Lower leg skin (tissue), 3 donors: ENCODE measurements around the gene PDE1C.

Experiments
- POLR2A ChIP-seq, 2 donors: fragments of 450-650 bp; IDR thresholded peaks; one replicate each; pipeline ENCODE4 v1.6.1; 2016 to 2017; ENCODE audit warnings: antibody characterized with exemption in 2 of 2, mild to moderate bottlenecking in 1 of 2, moderate library complexity in 1 of 2
- TF ChIP-seq, protein P1 (sequence below), 3 donors: fragments of 450-650 bp; IDR thresholded peaks; one replicate each; pipeline ENCODE4 v1.5.1; 2016; ENCODE audit warnings: antibody characterized with exemption in 3 of 3, mild to moderate bottlenecking in 3 of 3, moderate library complexity in 2 of 3

DNA sequence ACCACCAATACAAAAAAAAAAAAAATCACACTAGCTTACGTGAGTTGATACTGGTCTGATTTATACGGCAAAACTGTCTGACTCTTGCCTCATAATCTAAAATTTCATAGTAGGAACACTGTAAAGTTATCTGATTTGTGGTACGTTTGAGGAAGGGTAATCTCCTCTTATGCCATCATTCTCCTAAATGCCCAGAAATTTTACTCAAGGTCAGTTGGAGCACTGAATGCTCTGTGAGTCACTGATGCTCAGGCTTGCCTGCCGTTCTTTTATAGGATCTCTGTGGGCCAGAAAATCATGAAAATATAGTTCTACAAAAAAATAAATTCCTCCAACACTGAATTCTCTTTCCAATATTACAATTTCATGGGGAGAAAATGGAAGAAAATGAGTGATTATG lies 135.7 kb downstream of the PDE1C start:
- TF ChIP-seq, protein P1, sequence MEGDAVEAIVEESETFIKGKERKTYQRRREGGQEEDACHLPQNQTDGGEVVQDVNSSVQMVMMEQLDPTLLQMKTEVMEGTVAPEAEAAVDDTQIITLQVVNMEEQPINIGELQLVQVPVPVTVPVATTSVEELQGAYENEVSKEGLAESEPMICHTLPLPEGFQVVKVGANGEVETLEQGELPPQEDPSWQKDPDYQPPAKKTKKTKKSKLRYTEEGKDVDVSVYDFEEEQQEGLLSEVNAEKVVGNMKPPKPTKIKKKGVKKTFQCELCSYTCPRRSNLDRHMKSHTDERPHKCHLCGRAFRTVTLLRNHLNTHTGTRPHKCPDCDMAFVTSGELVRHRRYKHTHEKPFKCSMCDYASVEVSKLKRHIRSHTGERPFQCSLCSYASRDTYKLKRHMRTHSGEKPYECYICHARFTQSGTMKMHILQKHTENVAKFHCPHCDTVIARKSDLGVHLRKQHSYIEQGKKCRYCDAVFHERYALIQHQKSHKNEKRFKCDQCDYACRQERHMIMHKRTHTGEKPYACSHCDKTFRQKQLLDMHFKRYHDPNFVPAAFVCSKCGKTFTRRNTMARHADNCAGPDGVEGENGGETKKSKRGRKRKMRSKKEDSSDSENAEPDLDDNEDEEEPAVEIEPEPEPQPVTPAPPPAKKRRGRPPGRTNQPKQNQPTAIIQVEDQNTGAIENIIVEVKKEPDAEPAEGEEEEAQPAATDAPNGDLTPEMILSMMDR (IDR thresholded peaks at IDR 0.05), result no peak
- no peak for TF ChIP-seq POLR2A (IDR thresholded peaks at IDR 0.05)
